Peyer's patch (tissue), 4 donors: ENCODE measurements around the gene EIPR1.

Experiments
- CTCF ChIP-seq, 6 experiments: fragments of 450-650 bp in 4 of 6; fragments of 200-600 bp in 2 of 6; sonication (generic) in 1 of 6; IDR thresholded peaks; one replicate each; pipeline ENCODE4 v1.5.1; 2017 to 2019; ENCODE audit warnings: antibody characterized with exemption in 6 of 6, mild to moderate bottlenecking in 3 of 6, moderate library complexity in 1 of 6
- POLR2A ChIP-seq, 2 donors: fragments of 450-650 bp; IDR thresholded peaks; one replicate each; pipeline ENCODE4 v1.5.1; 2017; ENCODE audit warnings: antibody characterized with exemption in 2 of 2, mild to moderate bottlenecking in 2 of 2, moderate library complexity in 2 of 2

GRCh38 chr2:3209258-3209657, 168.4 kb downstream of the EIPR1 start:
- TF ChIP-seq CTCF (IDR thresholded peaks at IDR 0.05), result no peak
- no peak for TF ChIP-seq POLR2A (IDR thresholded peaks at IDR 0.05)
